Stimulated activated CD4-positive, alpha-beta T cell treated with anti-CD3 and anti-CD28 coated beads, Interleukin-4, amount 100 ng/mL, for 24 hours (primary cell): ENCODE results near the gene CHRFAM7A.
"Not testable (repeated sequence)": the region's sequence is repeated elsewhere in the genome, so short reads cannot be mapped to it uniquely, and the experiment has no call there.

Source experiments
- DNase-seq: peaks from one replicate; pipeline ENCODE4 v3.0.0-alpha.2; 2020

CHRFAM7A gene

GRCh38 chr15:30315704-30316103 lies 77.6 kb downstream of the CHRFAM7A start:
- DNase-seq, result not testable (repeated sequence)

DNA sequence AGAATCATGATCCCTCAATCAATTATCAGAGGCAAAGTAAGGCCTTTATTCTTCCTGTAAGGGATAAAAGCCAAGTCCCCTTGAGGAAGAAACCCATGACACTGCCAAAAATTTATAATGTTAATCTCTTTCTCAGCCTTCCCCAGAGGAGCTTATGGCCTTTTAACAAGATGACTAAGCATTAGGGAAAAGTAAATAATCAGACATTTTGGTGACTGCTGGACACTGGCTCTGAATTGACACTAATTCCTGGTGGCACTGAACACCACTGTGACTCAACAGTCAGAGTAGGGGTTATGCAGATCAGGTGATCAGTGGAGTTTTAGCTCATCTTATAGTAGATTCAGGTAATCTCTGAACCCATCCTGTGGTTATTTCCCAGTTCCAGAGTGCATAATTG lies 82.8 kb downstream of the CHRFAM7A start:
- not testable (repeated sequence) for DNase-seq
